Neural cell (in vitro differentiated cells): Measurements from ENCODE around the gene PLD5. TPM values are rescaled to one million over a fixed set of nuclear protein-coding genes. Genes with fewer than 3 reads are reported as not detected.

Experiments used
- H2AFZ ChIP-seq: fragments of 200-600, 300-800 bp; sonication (generic), shearing (Covaris generic); 2 replicates; pipeline ENCODE4 v1.6.0; 2014; ENCODE audit warnings: low read depth, mild to moderate bottlenecking, antibody characterized with exemption, low read length, moderate library complexity
- H3F3A ChIP-seq: fragments of 200-600 bp; shearing (Covaris generic); 2 replicates; pipeline ENCODE4 v1.6.1; 2016; ENCODE audit warnings: mild to moderate bottlenecking, moderate library complexity, mixed read lengths, antibody characterized with exemption, low read length; ENCODE audit not compliant: insufficient read depth, poor library complexity, severe bottlenecking
- H3K27ac ChIP-seq: fragments of 200-600, 300-800 bp; sonication (generic), shearing (Covaris generic); 2 replicates; pipeline ENCODE4 v1.5.1; 2014; ENCODE audit warnings: mild to moderate bottlenecking, low read length, moderate library complexity
- H3K27me3 ChIP-seq: fragments of 300-800, 200-600 bp; sonication (generic), shearing (Covaris generic); 2 replicates; pipeline ENCODE4 v1.6.0; 2014; ENCODE audit warnings: mild to moderate bottlenecking, low read depth, low read length, moderate library complexity; ENCODE audit not compliant: insufficient read depth
- H3K36me3 ChIP-seq: fragments of 300-800, 200-600 bp; sonication (generic), shearing (Covaris generic); 2 replicates; pipeline ENCODE4 v1.5.1; 2014; ENCODE audit warnings: mild to moderate bottlenecking, antibody characterized with exemption, low read length, moderate library complexity; ENCODE audit not compliant: insufficient read depth
- H3K4me2 ChIP-seq: fragments of 300-800, 200-600 bp; sonication (generic), shearing (Covaris generic); 2 replicates; pipeline ENCODE4 v1.6.0; 2014; ENCODE audit warnings: mild to moderate bottlenecking, low read length
- H3K4me3 ChIP-seq: fragments of 300-800, 200-600 bp; sonication (generic), shearing (Covaris generic); 2 replicates; pipeline ENCODE4 v1.5.1; 2014; ENCODE audit warnings: mild to moderate bottlenecking, low read length, moderate library complexity
- H3K79me2 ChIP-seq: fragments of 200-600 bp; shearing (Covaris generic); replicated peaks from 2 replicates; pipeline ENCODE4 v1.6.0; 2014; ENCODE audit warnings: mild to moderate bottlenecking, low read length, moderate library complexity; ENCODE audit not compliant: insufficient read depth
- H3K9ac ChIP-seq: fragments of 300-800, 200-600 bp; sonication (generic), shearing (Covaris generic); 2 replicates; pipeline ENCODE4 v1.6.1; 2016; ENCODE audit warnings: mild to moderate bottlenecking, low read length, mixed read lengths
- H3K9me2 ChIP-seq: fragments of 200-600 bp; shearing (Covaris generic); 2 replicates; pipeline ENCODE4 v1.6.1; 2016; ENCODE audit warnings: mild to moderate bottlenecking, low read length, mixed read lengths; ENCODE audit not compliant: insufficient read depth
- H3K9me3 ChIP-seq: fragments of 200-600, 300-800 bp; sonication (generic), shearing (Covaris generic); 2 replicates; pipeline ENCODE4 v1.6.1; 2016; ENCODE audit warnings: mild to moderate bottlenecking, mixed run types, low read length, moderate library complexity, mixed read lengths
- H4K20me1 ChIP-seq: fragments of 200-600 bp; shearing (Covaris generic); 2 replicates; pipeline ENCODE4 v1.6.1; 2016; ENCODE audit warnings: mild to moderate bottlenecking, mixed run types; ENCODE audit not compliant: insufficient read depth
- EP300 ChIP-seq: fragments of 450-650 bp; conservative IDR thresholded peaks from 2 replicates; pipeline ENCODE4 v1.6.1; 2014; ENCODE audit warnings: antibody characterized with exemption, mild to moderate bottlenecking, moderate library complexity; ENCODE audit not compliant: poor library complexity, severe bottlenecking
- EZH2 ChIP-seq: fragments of 200-600, 300-800 bp; shearing (Covaris generic), sonication (generic); IDR thresholded peaks from 2 replicates; pipeline ENCODE4 v1.6.1; 2014; ENCODE audit warnings: antibody characterized with exemption, low read length, borderline replicate concordance, mild to moderate bottlenecking; ENCODE audit not compliant: insufficient read depth, poor library complexity, severe bottlenecking
- MXI1 ChIP-seq: fragments of 450-650 bp; conservative IDR thresholded peaks from 2 replicates; pipeline ENCODE4 v1.6.1; 2014; ENCODE audit warnings: antibody characterized with exemption, mild to moderate bottlenecking; ENCODE audit not compliant: poor library complexity, severe bottlenecking
- POLR2AphosphoS5 ChIP-seq: IDR thresholded peaks from 2 replicates; pipeline ENCODE4 v1.6.1; 2012
- RAD21 ChIP-seq: fragments of 450-650 bp; conservative IDR thresholded peaks from 2 replicates; pipeline ENCODE4 v1.6.1; 2014; ENCODE audit warnings: antibody characterized with exemption, mild to moderate bottlenecking, moderate library complexity
- SMC3 ChIP-seq: fragments of 450-650 bp; conservative IDR thresholded peaks from 2 replicates; pipeline ENCODE4 v1.6.1; 2014; ENCODE audit warnings: antibody characterized with exemption, mild to moderate bottlenecking, moderate library complexity; ENCODE audit not compliant: poor library complexity
- TAF1 ChIP-seq: IDR thresholded peaks from 2 replicates; pipeline ENCODE4 v1.6.1; 2012; ENCODE audit warnings: low read depth
- polyA plus RNA-seq: library from polyadenylated mRNA; depleted of rRNA; stranded (reverse); fragments of >200 nt; gene quantifications from 2 replicates; pipeline ENCODE4 v1.2.3, GENCODE V29; 2014
- TF ChIP-seq, protein P1 (sequence below): fragments of 450-650 bp; IDR thresholded peaks from 2 replicates; pipeline ENCODE4 v1.5.1; 2014; ENCODE audit warnings: antibody characterized with exemption, mild to moderate bottlenecking, moderate library complexity; ENCODE audit not compliant: poor library complexity, severe bottlenecking
- TF ChIP-seq, protein P2 (sequence below): IDR thresholded peaks from 2 replicates; pipeline ENCODE4 v1.6.1; 2012; ENCODE audit warnings: borderline replicate concordance

Gene PLD5
- polyA plus RNA-seq, 1 donor from 2014 or later, result 0.64 TPM

DNA sequence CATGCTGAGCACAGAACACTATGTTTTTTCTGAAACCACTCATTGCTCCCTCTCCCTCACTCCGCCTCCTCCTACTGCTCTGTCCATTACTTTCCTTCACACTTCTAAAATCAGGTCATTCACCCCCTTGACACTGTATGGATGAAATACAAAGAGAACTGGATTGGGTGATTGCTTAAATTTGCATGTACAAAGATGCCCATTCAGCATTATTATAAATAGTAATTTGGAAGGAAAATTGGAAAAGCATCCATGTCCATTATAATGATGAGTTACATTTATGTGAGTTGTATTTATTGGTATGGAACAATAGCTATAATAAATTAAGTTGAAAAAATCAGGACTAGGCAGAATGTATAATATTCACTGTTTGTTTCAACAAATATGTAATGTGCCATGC is 83.7 kb downstream of the PLD5 start:
- Histone ChIP-seq H3K4me3 (no peak overlapping the region), H4K20me1 (no peaks in the 10 kb centered on the region), H3K4me2 (no peak overlapping the region), H3K27me3 (no peaks in the 10 kb centered on the region), H3F3A (no peaks in the 10 kb centered on the region), H3K9me2 (no peaks in the 10 kb centered on the region), H2AFZ (no peak overlapping the region), H3K79me2 (no peaks in the 10 kb centered on the region), H3K27ac (no peak overlapping the region), H3K36me3 (no peaks in the 10 kb centered on the region), H3K9ac (no peak overlapping the region), H3K9me3 (no peaks in the 10 kb centered on the region)
- no peak for TF ChIP-seq TAF1
- no peak for TF ChIP-seq SMC3
- TF ChIP-seq POLR2AphosphoS5, result no peak

DNA sequence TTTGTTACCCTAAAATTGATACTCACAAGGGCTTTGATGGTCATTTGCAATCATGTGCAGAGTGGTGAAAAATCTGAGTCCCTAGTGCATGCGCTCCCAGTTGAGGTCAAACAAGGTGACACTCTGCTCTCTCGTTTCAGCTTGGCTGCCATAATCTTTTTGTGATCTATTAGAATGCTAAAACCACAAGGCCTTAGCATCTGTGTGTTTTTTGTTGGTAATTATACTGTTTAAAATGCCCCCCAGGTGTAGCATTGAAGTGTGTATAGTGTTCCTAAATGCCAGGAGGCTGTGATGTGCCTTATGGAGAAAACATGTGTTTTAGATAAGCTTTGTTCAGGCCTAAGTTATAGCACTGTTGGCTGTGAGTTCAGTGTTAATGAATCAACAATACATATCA is 89.3 kb downstream of the PLD5 start:
- no peaks in the 10 kb centered on the region for H3K9me2 ChIP-seq
- no peak overlapping the region for H3K4me2 ChIP-seq
- no peaks in the 10 kb centered on the region for H4K20me1 ChIP-seq
- H3K9me3 ChIP-seq, result no peaks in the 10 kb centered on the region
- no peak overlapping the region for H3K27ac ChIP-seq
- TF ChIP-seq, protein P1, sequence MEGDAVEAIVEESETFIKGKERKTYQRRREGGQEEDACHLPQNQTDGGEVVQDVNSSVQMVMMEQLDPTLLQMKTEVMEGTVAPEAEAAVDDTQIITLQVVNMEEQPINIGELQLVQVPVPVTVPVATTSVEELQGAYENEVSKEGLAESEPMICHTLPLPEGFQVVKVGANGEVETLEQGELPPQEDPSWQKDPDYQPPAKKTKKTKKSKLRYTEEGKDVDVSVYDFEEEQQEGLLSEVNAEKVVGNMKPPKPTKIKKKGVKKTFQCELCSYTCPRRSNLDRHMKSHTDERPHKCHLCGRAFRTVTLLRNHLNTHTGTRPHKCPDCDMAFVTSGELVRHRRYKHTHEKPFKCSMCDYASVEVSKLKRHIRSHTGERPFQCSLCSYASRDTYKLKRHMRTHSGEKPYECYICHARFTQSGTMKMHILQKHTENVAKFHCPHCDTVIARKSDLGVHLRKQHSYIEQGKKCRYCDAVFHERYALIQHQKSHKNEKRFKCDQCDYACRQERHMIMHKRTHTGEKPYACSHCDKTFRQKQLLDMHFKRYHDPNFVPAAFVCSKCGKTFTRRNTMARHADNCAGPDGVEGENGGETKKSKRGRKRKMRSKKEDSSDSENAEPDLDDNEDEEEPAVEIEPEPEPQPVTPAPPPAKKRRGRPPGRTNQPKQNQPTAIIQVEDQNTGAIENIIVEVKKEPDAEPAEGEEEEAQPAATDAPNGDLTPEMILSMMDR, result no peak
- TF ChIP-seq POLR2AphosphoS5 (no peak), EZH2 (no peak), SMC3 (no peak), EP300 (no peak), TAF1 (no peak), RAD21 (no peak), MXI1 (no peak)
- TF ChIP-seq, protein P2, sequence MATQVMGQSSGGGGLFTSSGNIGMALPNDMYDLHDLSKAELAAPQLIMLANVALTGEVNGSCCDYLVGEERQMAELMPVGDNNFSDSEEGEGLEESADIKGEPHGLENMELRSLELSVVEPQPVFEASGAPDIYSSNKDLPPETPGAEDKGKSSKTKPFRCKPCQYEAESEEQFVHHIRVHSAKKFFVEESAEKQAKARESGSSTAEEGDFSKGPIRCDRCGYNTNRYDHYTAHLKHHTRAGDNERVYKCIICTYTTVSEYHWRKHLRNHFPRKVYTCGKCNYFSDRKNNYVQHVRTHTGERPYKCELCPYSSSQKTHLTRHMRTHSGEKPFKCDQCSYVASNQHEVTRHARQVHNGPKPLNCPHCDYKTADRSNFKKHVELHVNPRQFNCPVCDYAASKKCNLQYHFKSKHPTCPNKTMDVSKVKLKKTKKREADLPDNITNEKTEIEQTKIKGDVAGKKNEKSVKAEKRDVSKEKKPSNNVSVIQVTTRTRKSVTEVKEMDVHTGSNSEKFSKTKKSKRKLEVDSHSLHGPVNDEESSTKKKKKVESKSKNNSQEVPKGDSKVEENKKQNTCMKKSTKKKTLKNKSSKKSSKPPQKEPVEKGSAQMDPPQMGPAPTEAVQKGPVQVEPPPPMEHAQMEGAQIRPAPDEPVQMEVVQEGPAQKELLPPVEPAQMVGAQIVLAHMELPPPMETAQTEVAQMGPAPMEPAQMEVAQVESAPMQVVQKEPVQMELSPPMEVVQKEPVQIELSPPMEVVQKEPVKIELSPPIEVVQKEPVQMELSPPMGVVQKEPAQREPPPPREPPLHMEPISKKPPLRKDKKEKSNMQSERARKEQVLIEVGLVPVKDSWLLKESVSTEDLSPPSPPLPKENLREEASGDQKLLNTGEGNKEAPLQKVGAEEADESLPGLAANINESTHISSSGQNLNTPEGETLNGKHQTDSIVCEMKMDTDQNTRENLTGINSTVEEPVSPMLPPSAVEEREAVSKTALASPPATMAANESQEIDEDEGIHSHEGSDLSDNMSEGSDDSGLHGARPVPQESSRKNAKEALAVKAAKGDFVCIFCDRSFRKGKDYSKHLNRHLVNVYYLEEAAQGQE, result no peak
- H3K79me2 ChIP-seq, result no peaks in the 10 kb centered on the region
- no peaks in the 10 kb centered on the region for H3K27me3 ChIP-seq
- H2AFZ ChIP-seq, result no peak overlapping the region
- H3K9ac ChIP-seq, result no peak overlapping the region
- no peaks in the 10 kb centered on the region for H3K36me3 ChIP-seq
- H3K4me3 ChIP-seq, result no peak overlapping the region
- H3F3A ChIP-seq, result no peaks in the 10 kb centered on the region
